ENCODE results near the gene CERK.

The CERK gene

GRCh38 chr22:46763051-46763705 lies 25.1 kb upstream of the CERK start:
- H3K27ac ChIP-seq = peak overlapping the region; percentile 86; the same call in 1 of the 2 replicates
- no peak for TF ChIP-seq CTCF (conservative IDR thresholded peaks at IDR 0.05)

DNA sequence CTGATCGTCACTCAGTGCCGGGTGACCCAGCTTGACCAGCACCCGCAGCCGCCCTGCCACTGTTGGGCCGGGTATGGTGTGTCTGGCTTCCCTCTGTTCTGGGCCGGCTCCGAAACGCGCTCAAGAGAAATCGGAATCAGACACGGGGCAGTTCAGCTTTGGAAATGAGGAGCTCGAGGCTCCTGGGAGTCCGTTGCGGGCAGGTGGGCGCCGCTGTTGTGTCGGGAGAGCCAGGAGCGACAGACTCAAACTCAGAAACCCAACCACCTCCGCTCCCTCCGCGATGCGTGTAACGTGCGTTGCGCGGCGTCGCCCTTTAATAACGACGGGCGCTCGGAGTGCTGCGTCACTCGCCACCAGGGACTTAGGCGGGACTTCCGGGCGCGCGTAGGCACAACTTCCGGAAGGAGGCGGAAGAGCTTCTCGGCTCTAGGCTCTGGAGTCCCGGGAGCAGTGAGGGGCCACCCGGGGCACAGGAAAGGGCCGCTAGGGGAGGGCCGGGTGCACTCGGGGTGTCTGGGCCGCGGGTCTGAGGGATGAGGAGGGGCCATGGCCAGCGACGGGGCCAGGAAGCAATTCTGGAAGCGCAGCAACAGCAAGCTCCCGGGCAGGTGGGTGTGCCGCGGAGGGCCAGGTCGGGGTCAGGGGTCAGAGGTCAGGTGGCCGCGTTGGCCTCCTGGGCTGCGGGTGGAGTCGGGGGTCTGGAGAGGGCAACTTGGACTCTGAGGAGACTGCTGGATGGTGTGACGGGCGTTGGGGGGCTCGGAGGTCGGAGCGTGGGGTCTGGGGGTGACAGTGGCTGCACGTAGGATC lies 24.4 kb upstream of the CERK start, which contains the start of gene TBC1D22A:
TBC1D22A (plus strand) TSS at position 413 of the 813 bp plus-strand sequence; CDS start at position 550, 137 bp downstream.
- peak within 1 kb of the TSS; percentile 86 for H3K27ac ChIP-seq
- no peak for TF ChIP-seq CTCF (conservative IDR thresholded peaks at IDR 0.05)

GRCh38 chr22:46761539-46762237 lies 23.6 kb upstream of the CERK start:
- TF ChIP-seq CTCF (conservative IDR thresholded peaks at IDR 0.05) = no peak
- H3K27ac ChIP-seq = peak overlapping the region; percentile 86

GRCh38 chr22:46761017-46761416 lies 23.0 kb upstream of the CERK start:
- TF ChIP-seq CTCF (conservative IDR thresholded peaks at IDR 0.05) = no peak
- no peak overlapping the region; the same call in 1 of the 2 replicates for H3K27ac ChIP-seq

GRCh38 chr22:46758867-46759290 lies 20.8 kb upstream of the CERK start:
- TF ChIP-seq CTCF (conservative IDR thresholded peaks at IDR 0.05) = peak; percentile 65
- no peak overlapping the region for H3K27ac ChIP-seq

- TF ChIP-seq CTCF (conservative IDR thresholded peaks at IDR 0.05) = no peak
- H3K27ac ChIP-seq = no peak overlapping the region
Observed at GRCh38 chr22:46758121-46758520, 20.1 kb upstream of the CERK start.

- no peak overlapping the region for H3K27ac ChIP-seq
- TF ChIP-seq CTCF (conservative IDR thresholded peaks at IDR 0.05) = no peak
Observed at GRCh38 chr22:46757104-46757503, 19.1 kb upstream of the CERK start.
